Liver (tissue), 3 donors: Measurements from ENCODE around the gene TSPAN32.

Experiments
- GABPA ChIP-seq, 2 donors: IDR thresholded peaks in 1 of 2; conservative IDR thresholded peaks in 1 of 2; 2 replicates each; pipeline ENCODE4 v1.6.1; 2016; ENCODE audit warnings: antibody characterized with exemption in 2 of 2, mild to moderate bottlenecking in 1 of 2, moderate library complexity in 1 of 2
- RAD21 ChIP-seq, 2 donors: IDR thresholded peaks; 2 replicates each; pipeline ENCODE4 v1.6.1; 2016; ENCODE audit warnings: antibody characterized with exemption in 2 of 2, mild to moderate bottlenecking in 2 of 2
- TF ChIP-seq, protein P1 (sequence below): fragments of 150-350 bp; IDR thresholded peaks from 2 replicates; pipeline ENCODE4 v1.5.1; 2017; ENCODE audit warnings: improper control_type of control experiment, low read depth, low read length; ENCODE audit not compliant: missing input control
- TF ChIP-seq, protein P2 (sequence below): IDR thresholded peaks from 2 replicates; pipeline ENCODE4 v1.6.1; 2016; ENCODE audit warnings: antibody characterized with exemption
- donor health status: healthy.
- donor health status: healthy.

DNA sequence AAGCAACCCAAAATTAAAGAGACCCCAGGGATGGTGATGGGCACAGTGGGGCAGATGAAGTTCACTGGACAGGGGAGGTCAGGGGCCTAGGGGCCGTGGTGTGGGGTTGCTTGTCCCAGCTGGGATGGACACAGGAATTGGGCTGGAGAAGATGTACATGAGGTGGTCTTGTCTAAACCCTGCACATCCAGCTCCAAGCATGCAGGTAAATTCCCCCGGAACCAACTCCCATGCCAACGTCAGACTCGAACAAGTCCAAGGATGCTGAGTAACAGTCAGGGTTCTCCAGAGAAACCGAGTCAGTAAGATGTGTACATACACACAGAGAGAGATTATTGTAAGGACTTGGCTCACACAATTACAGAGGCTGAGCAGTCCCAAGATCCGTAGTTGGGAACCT is 28.9 kb downstream of the TSPAN32 start:
- TF ChIP-seq, protein P1, sequence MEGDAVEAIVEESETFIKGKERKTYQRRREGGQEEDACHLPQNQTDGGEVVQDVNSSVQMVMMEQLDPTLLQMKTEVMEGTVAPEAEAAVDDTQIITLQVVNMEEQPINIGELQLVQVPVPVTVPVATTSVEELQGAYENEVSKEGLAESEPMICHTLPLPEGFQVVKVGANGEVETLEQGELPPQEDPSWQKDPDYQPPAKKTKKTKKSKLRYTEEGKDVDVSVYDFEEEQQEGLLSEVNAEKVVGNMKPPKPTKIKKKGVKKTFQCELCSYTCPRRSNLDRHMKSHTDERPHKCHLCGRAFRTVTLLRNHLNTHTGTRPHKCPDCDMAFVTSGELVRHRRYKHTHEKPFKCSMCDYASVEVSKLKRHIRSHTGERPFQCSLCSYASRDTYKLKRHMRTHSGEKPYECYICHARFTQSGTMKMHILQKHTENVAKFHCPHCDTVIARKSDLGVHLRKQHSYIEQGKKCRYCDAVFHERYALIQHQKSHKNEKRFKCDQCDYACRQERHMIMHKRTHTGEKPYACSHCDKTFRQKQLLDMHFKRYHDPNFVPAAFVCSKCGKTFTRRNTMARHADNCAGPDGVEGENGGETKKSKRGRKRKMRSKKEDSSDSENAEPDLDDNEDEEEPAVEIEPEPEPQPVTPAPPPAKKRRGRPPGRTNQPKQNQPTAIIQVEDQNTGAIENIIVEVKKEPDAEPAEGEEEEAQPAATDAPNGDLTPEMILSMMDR, result no peak
- TF ChIP-seq, protein P2, sequence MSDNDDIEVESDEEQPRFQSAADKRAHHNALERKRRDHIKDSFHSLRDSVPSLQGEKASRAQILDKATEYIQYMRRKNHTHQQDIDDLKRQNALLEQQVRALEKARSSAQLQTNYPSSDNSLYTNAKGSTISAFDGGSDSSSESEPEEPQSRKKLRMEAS, result no peak
- TF ChIP-seq GABPA (IDR thresholded peaks at IDR 0.05 in 1 of 2, conservative IDR thresholded peaks at IDR 0.05 in 1 of 2), result no peak
- no peak for TF ChIP-seq RAD21 (IDR thresholded peaks at IDR 0.05)
